Pons (tissue), 1 donor: Measurements from ENCODE around the gene GDPGP1.
"Not testable (repeated sequence)": the region's sequence is repeated elsewhere in the genome, so short reads cannot be mapped to it uniquely, and the experiment has no call there.

ENCODE experiments used
- DNase-seq: peaks from one replicate; pipeline ENCODE4 v3.0.0-alpha.2; 2016; ENCODE audit warnings: low spot score

The GDPGP1 gene

DNA sequence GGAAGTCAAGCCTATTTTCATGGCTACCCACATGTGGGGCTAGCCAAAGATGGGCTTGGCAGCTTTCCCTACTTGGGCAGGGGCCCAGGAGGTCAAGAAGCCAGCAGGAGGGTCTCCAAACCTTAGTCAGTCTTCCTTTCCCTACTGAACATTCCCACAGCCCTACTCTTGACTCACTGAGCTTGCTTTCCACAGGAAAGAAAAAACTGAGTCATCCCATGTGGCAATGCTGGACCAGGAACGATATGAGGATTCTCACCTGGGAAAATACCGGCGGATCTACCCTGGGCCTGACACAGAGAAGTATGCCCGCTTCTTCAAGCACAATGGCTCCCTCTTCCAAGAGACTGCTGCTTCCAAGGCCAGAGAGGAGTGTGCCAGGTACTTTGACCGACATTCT is 27.8 kb downstream of the GDPGP1 start:
- DNase-seq, result no peak

DNA sequence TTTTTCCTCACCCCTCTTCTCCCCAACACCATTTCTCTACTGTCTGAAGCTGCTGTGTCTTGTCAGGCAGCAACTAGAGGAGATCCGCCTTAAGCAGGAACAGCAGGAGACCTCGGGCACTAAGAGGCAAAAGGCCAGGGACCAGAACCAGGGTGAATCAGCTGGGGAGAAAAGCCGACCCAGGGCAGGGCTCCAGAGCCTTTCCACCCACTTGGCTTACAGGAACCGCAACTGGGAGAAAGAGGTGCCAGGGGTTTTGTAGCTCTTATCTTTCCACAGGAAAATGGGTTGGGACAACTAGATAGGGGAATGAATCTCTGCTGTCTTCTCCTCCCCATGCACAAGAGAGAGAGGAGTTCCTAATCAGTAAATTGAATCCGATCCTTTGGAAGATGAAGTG is 28.4 kb downstream of the GDPGP1 start:
- DNase-seq, result no peak

DNA sequence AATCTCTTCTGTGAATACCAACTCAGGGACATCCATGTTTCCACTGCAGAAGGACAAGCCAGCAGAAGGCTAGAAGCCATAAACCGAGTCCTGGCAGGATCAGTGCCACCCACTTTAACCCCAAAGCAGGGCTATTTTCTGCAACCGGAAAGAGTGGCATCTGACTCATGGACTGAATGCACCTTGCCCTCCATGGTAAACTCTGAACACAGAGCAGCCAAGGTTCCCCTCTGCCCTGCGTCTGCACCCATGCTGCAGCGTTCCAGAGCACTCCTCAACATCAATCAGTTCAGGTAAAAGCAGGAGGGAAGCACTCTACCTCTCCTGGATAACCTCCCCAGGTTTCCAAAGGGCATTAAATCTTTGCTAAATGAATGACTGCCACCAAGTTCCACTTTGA is 30.7 kb downstream of the GDPGP1 start:
- no peak for DNase-seq

DNA sequence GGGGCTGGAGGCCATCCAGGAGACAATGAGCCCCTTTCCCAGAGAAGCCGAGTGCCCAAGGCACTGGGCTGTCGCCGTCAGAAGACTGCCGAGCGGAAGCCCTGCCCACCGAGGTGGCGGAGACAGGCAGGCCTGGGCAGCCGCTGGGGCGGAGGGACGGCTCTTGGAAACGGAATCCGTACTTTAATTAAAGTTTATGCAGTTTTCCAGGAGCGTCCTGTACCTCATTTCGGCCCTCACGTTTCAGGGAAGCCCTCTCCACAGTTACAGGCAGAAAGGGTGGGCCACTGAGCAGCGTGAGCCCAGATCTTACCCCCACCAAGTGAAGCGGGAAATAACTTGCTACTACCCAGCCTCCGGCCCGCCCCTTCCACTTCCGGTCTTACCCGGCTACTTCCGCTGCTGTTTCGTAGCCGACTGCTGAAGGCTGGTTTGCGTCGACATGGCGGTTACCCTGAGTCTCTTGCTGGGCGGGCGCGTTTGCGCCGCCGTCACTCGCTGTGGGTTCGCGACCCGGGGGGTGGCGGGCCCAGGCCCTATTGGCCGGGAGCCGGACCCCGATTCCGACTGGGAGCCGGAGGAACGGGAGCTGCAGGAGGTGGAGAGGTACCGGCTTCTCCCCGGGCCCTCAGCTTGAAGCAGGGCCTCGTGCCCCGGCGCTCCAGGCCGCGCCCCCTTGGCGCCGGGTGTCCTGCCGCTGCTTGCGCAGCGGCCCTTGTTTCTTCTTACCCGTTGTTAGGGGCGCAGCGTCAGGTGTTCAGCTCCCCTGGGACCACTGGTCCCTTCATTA is 31.5 kb downstream of the GDPGP1 start, which contains the start of gene NGRN:
Gene NGRN, plus strand, starts transcription at position 402 of the 790 bp plus-strand sequence. Its CDS starts 41 bp downstream, at position 443.
- DNase-seq, result peak; percentile 95

DNA sequence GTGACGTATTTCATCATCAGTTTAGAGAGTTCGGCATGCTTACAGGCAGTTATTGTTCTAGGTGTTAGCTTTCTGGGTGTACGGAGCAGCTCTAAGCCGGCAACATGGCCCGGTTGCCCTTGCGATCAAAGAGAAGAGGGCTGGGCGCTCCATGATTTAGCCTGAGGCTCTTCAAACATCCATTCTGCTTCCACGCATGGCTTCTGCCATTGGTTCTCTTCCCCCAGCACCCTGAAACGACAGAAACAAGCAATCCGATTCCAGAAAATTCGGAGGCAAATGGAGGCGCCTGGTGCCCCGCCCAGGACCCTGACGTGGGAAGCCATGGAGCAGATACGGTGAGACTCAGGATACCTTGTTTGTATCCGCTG is 32.0 kb downstream of the GDPGP1 start:
- peak; percentile 68 for DNase-seq

DNA sequence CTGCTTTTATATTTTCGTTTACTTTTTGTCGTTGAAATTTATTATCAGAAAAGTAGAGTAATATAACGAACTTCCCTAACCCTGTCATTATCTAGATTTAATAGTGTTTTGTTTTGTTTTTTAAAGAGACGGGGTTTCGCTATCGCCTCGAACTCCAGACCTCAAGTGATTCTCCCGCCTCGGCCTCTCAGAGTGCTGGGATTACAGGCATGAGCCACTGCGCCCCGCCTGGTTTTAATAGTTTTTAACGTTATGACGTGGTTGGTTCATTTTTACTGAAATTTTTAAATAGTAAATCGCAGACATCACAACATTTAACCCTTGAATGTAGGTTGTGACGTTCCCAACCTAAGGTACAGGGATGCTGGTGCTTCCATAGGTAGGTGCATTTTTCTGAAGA is 32.5 kb downstream of the GDPGP1 start:
- no peak for DNase-seq

DNA sequence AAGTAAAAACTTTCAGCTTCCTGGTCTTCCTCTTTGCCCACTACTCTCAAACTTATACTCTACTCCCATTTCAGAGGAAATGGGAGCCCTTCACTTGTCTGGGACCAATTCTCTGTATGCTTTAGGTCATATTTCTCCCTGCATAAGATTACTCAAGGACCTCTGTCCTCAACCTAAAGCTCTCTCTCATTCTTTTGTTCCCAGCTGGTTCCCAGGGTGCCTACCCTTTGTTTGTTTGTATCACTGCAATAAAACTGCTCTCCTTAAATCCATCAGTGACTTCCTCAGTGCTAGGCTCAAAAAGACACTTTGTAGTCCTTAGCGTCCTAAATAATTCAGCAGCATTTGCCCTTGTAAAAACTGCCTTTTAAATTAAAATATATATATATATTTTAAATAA is 34.4 kb downstream of the GDPGP1 start:
- no peak for DNase-seq

DNA sequence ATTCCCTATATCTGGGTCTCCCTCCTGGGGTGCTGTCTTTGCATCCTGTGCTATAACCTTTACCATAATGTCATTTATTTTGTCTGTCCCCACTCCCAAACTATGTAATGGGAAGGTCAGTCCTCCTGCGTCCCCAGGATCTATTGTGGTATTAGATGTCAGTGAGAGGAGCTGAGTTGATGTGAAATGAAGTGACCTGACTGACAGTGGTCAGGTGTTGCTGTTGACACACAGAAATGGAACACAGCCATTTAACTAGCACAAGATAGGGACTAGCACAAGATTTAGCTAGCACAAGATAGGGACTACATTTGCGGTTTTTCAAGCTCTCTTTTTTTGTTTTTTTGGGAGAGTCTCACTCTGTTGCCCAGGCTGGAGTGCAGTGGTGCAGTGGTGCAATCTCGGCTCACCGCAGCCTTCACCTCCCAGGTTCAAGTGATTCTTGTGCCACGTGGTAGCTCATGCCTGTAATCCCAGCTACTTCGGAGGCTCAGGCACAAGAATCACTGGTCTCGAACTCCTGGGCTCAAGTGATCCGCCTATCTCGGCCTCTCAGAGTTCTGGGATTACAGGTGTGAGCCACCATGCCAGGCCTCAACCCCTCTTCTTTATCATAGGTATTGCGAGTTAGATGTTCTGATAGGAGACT is 36.6 kb downstream of the GDPGP1 start:
- no peak for DNase-seq

DNA sequence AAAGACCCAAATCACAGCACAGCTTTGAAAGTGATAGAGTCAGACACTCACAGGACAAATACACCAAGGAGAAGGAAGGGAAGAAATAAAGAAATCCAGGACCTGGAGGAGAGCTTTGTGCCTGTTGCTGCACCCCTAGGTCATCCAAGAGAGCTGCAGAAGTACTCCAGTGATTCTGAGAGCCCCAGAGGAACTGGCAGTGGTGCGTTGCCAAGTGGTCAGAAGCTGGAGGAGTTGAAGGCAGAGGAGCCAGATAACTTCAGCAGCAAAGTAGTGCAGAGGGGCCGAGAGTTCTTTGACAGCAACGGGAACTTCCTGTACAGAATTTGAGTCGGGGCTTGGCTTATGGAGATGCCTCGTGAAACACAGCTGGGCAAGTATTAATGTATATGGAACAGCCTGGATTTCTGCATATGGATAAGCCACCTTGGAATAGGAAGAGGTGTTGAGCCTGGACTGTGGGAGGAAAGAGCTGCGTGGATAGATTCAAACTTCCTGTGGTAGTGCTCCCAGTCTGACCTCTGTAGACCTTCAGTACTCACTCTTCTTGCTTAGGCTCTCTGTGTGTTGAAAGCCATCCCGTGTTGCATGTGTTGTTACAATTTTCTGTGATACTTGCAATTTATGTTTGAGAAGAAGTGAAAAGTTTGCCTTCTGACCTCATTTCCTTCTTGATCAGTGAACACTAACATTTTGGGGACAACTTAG is 37.6 kb downstream of the GDPGP1 start:
- no peak for DNase-seq

DNA sequence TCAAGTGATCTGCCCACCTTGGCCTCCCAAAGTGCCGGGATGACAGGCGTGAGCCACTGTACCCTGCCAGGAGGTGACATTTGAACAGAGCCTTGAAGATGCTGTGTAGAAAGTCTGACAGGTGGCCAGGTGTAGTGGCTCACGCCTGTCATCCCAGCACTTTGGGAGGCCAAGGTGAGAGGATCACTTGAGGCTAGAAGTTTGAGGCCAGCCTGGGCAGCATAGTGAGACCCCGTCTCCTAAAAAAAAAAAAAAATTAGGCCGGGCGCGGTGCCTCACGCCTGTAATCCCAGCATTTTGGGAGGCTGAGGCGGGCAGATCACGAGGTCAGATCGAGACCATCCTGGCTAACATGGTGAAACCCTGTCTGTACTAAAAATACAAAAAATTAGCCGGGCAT is 44.5 kb downstream of the GDPGP1 start:
- not testable (repeated sequence) for DNase-seq

DNA sequence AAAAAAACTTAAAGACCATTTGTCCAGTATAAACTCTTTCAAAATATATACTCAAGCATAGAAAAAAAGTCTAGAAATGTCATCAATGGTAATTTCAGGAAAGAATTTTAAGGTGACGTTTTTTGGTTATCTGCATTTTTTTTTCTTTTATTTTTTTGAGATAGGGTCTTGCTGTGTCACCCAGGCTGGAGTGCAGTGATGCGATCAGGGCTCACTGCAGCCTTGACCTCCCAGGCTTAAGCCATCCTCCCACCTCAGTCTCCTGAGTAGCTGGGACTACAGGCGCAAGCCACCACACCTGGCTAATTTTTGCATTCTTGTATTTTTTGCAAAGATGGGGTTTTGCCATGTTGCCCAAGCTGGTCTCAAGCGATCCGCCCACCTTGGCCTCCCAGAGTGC is 46.7 kb downstream of the GDPGP1 start:
- not testable (repeated sequence) for DNase-seq

DNA sequence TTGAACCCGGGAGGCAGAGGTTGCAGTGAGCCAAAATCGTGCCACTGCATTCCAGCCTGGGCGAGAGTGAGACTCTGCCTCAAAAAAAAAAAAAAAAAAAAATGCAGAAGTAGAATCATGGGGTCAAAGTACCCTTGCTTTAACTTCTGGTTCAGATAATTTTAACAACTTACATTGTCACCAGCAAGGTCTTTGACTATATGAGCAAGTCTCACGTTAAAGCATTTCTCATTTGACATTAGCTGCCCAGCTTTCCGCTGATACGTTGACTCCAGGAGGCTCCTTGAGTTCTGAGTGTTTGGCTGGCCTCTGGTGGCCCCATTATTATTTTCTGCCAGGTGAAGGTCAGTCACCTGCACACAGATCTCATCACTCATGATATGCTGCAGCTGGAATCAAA is 47.6 kb downstream of the GDPGP1 start:
- DNase-seq, result not testable (repeated sequence)

DNA sequence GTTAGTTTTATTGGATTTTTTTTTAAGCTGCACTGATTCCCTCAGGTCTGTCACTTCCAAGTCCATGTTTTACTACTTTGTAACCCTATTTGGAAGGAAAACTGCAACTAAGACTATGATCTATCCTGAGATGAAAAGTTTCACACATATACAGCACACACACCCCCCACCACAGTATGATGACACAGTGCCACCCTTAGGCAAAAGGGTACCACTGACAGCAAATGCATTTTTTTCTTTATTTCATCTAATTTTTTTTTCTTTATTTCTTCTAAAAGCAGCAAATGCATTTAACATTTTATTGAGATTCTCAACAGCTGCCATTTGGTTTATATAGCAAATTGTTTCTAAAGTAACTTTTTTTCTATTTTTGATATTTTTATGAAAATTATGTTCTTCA is 52.7 kb downstream of the GDPGP1 start:
- no peak for DNase-seq

DNA sequence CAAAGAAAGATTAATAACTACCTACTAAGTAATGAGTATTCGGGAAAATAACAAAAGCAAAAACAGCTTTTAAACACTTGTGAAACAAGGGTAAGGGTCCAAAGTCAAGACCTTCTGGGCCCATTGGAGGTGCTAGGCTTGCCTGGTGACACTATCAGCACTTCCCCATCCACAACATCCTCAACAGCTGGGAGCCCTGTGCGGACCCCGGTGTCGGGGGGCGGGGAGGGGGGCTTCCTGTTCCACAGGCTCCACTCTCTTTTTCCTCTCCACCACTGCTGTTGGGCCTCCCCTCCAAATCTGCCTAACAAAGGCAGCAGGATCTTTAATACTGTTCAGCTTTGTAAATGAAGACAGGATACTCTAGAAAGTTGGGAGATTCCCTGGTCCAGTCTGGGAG is 53.1 kb downstream of the GDPGP1 start:
- no peak for DNase-seq

DNA sequence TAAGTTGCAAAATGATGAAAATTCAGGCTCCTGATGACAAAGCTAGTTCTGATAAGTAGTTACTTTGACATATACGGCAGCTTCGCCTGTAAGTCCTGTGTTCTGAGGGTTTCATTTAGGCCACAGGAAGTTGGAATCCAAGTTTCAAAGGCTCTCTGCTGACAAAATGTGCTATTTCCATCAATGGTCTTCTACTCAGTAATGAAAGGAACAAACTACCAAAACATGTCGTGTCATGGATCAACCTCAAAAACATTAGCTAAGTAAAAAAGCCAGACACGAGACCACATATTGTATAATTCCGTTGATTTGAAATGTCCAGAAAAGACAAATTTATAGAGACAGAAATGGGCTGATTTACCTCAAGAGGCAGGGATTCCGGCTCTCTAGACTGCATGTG is 53.9 kb downstream of the GDPGP1 start:
- no peak for DNase-seq

DNA sequence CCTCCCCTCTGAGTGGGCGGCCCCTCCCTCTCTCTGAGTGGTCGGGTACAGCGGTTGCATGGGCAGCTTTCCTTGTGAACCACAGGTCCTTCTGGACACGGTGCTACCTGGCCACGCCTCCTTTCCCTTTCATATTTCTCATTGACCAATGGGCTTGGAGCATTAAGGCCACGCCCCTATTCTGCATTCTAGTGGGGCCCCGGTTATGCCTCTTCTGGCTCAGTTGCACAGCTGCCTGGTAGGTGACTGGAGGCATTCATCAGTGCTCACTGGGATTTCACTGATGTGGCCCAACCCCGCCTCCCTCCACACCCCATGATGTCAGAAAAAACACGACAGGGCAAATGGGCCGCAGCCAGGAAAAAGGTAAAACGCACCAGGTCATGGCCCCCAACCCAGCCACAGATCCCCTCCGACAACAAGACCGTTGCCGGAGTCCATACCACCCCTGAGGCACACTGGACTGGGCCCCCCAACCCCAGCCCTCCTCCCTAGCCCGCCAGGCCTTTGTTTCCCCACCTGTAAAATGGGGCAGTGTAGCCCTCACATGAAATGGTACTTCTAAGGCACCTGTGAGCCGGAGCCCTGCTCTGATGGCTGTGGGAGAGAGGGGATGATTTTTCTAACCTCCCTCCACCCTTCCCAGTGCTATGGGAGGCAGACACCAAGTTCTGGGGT is 57.8 kb downstream of the GDPGP1 start:
- DNase-seq, result no peak

DNA sequence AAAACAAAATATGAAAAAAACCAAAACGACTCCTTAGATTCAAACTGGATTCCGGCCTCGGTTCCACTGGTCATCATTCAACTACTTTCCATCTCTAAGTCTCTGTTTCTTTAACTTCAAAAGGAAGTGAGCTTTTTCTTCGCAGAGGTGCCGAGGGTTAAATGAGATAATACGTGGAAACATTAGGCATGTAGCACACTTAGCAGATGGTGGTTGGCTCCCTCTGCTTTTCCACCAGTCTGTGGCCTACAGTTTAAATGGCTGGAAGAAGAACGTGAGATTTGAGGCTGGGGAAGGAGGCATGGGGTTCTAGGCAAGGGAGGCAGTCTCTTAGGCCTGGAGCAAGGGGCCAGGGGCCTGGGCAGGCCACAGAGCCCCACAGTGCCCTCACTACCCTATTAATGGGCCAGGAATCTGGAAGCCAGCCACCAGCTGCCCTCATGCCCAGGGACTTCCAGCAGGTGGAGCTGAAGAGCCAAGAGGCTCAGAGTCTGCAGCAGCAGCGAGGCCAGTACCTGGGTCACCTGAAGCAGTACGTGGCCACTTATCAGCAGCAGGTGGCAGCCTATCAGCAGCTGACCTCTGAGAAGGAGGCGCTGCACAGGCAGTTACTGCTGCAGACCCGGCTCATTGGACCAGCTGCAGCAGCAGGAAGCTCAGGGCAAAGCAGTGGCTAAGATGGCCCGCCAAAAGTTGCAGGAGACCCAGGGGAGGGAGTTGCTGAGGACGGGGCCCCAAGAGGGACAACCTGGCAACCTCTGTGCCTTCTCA is 59.2 kb downstream of the GDPGP1 start:
- peak; percentile 49 for DNase-seq

DNA sequence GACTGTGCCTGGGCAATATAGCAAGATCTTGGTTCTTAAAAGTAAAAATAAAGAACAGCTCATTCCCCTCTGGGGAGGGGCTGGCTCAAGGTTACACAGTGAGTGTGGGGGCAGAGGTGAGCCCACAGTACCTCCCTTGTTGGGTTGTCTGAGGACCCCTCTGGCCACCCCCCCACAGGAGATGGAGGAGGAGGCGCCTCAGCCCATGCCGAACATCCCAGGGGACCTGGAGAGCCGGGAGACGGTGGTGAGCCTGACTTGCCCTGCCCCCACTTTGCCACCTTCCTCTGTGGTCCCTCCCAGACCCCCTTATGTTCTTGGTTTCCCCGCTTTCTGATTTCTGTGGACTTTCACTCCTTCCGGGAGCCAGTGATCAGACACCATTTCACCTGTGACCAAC is 60.1 kb downstream of the GDPGP1 start:
- no peak for DNase-seq

DNA sequence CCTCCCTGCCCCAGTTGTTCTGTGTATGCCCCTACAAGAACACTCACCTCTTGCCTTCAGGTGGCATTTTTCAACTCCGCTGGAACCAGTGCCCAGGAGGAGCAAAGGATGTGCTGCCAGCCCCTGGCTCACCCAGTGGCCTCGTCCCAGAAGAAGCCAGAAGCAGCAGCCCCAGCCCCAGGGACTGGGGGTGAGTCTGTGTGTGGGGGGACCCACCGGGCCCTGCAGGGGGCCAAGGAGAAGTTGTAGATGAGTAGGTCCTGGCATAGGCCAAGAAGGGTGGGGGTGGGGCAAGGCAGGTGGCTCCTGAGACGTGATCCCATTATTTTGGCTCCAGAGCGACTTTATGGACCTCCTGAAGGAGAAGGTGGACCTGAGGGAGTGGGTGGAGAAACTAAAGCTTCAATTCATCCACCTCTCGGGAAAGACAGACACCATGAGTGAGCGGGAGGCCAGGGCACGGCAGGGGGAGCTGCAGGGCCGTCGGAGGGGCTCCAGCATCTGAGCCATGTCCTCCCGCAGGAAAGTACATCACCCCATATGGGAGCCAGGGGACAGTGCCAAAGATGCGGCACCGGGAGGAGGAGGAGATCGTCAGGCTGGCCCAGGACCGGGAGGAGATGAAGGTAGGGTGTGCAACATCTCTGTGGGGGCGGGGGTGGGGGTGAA is 60.7 kb downstream of the GDPGP1 start:
- DNase-seq, result no peak

DNA sequence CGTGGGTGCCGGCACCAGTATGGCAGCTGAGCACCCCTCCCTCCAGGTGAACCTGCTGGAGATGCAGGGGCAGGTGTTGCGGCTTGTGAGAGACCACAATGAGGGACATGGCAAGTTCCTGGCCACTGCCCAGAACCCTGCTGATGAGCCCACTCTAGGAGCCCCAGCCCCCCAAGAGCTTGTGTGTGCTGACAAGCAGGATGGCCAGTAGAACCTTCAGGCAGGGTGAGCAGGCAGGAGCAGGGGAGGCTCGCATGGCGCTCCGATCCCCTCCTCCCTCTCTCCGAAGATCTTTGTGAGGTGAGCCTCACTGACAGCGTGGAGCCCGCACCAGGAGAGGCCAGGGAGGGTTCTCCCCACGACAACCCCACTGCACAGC is 61.2 kb downstream of the GDPGP1 start:
- DNase-seq, result no peak
